ENCODE results near the gene KRTAP1-3.

The KRTAP1-3 gene

DNA sequence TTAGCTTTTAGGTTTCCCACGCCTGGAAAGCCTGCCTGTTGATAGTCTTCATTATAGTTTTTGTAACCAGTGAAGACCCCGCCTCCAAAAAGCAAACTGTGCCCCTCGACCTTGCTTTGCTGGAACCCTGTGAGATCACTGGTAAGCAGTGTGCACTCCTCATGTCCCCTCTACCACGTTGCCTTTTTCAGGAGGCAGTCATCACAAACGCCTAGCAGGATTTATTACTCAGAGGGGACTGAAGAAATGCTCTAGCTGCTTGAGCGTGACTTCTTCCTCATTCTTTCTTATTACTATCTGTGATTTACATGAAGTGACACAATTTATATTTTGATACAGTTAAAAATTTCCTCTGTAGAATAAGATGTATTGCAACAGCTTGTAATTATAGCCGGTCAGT lies 19.2 kb downstream of the KRTAP1-3 start:
- POLR2A ChIA-PET (ENCODE audit: low non-redundant PET), result no interaction called here

DNA sequence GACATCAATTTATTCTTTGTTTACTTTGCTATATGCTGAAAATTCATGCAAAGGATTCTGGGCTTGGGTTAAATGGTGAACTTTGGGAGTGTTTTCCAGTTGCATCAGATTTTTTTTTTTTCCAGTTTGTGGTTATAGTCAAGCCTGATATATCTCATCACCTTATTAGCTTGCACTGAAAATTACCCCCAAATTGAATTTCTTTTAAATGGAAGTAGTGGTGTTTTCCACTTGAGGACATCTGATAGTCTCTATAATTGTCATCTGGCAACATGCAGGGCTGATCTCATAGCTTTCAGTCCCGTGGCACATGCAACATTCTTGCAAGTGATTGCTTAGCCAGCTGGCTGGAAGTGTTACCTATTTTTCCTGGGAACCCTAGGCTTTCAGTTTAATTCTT lies 21.1 kb downstream of the KRTAP1-3 start:
- DNase-seq (ENCODE audit: low spot score), result no peak
- TF ChIP-seq, protein P1, sequence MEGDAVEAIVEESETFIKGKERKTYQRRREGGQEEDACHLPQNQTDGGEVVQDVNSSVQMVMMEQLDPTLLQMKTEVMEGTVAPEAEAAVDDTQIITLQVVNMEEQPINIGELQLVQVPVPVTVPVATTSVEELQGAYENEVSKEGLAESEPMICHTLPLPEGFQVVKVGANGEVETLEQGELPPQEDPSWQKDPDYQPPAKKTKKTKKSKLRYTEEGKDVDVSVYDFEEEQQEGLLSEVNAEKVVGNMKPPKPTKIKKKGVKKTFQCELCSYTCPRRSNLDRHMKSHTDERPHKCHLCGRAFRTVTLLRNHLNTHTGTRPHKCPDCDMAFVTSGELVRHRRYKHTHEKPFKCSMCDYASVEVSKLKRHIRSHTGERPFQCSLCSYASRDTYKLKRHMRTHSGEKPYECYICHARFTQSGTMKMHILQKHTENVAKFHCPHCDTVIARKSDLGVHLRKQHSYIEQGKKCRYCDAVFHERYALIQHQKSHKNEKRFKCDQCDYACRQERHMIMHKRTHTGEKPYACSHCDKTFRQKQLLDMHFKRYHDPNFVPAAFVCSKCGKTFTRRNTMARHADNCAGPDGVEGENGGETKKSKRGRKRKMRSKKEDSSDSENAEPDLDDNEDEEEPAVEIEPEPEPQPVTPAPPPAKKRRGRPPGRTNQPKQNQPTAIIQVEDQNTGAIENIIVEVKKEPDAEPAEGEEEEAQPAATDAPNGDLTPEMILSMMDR (conservative IDR thresholded peaks at IDR 0.05; ENCODE audit: low read depth), result no peak
- CTCF ChIA-PET, result no interaction called here

More for the DNA sequence above, 19.2 kb downstream of the KRTAP1-3 start:
- TF ChIP-seq, protein P1 (conservative IDR thresholded peaks at IDR 0.05; ENCODE audit: low read depth), result no peak
- H3K27ac ChIP-seq, result no peak overlapping the region
- no peak for DNase-seq (ENCODE audit: low spot score)
- CTCF ChIA-PET, result no interaction called here

GRCh38 chr17:41013181-41013580 lies 21.5 kb downstream of the KRTAP1-3 start:
- ChIA-PET CTCF (no interaction called here), POLR2A (ENCODE audit: low non-redundant PET) (no interaction called here)
- no peak overlapping the region for H3K27ac ChIP-seq
- no peak for DNase-seq (ENCODE audit: low spot score)
- TF ChIP-seq, protein P1 (conservative IDR thresholded peaks at IDR 0.05; ENCODE audit: low read depth), result no peak

More for the DNA sequence above, 21.1 kb downstream of the KRTAP1-3 start:
- H3K27ac ChIP-seq, result no peak overlapping the region
- POLR2A ChIA-PET (ENCODE audit: low non-redundant PET), result no interaction called here

DNA sequence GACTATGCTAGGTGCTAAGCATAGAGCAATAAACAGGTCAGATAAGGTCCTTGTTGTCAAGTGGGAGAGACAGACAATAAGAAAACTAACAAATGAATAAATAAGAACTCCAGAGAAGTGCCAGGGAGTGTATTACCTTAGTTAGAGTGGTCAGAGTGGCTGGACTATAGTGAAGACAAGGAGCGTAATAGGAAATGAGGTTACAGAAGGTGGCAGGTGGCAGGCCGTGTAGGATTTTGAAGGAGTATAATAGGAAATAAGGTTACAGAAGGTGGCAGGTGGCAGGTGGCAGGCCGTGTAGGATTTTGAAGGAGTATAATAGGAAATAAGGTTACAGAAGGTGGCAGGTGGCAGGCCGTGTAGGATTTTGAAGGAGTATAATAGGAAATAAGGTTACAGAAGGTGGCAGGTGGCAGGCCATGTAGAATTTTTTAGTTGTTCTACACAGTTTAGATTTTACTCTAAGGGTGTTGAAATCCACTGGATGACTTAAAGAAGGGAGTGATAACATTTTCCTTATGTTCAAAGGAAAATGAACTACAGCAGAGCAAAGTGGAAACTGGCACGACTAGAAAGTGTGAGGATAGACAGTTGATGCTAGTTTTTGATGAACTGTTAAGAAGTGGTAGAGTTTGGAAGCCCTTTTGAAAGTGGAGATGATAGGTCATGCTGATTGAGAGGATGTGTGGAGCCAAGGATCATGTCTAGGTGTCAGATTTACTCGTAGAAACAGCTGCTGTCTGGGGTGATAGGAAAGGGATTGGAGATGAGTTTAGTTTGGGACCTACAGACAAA lies 22.2 kb downstream of the KRTAP1-3 start:
- CTCF ChIA-PET, result no interaction called here
- H3K27ac ChIP-seq, result no peak overlapping the region
- TF ChIP-seq, protein P1 (conservative IDR thresholded peaks at IDR 0.05; ENCODE audit: low read depth), result no peak
- POLR2A ChIA-PET (ENCODE audit: low non-redundant PET), result no interaction called here
- no peak for DNase-seq (ENCODE audit: low spot score)

GRCh38 chr17:41010441-41010840 lies 24.2 kb downstream of the KRTAP1-3 start:
- POLR2A ChIA-PET (ENCODE audit: low non-redundant PET), result no interaction called here
- no peak for DNase-seq (ENCODE audit: low spot score)
- CTCF ChIA-PET, result interaction anchor here (0.5 to 1.4 kb wide), 2 partner anchors 42 to 174 kb away, joined by 3 to 4 read pairs; partner anchors contain the start of gene KRTAP4-1
- TF ChIP-seq, protein P1 (conservative IDR thresholded peaks at IDR 0.05; ENCODE audit: low read depth), result no peak
- no peak overlapping the region for H3K27ac ChIP-seq

- CTCF ChIA-PET, result interaction anchor here (0.5 to 1.4 kb wide), 2 partner anchors 41 to 175 kb away, joined by 3 to 4 read pairs; partner anchors contain the start of gene KRTAP4-1
- H3K27ac ChIP-seq, result no peak overlapping the region
- POLR2A ChIA-PET (ENCODE audit: low non-redundant PET), result no interaction called here
- DNase-seq (ENCODE audit: low spot score), result no peak
- TF ChIP-seq, protein P1 (conservative IDR thresholded peaks at IDR 0.05; ENCODE audit: low read depth), result no peak
These were observed 24.7 kb downstream of the KRTAP1-3 start for GRCh38 chr17:41009936-41010335.
